ENCODE data around the gene GAB3.

- TF ChIP-seq CTCF (IDR thresholded peaks at IDR 0.05) = no peak
- TF ChIP-seq EP300 (IDR thresholded peaks at IDR 0.05) = no peak
- TF ChIP-seq POLR2A (IDR thresholded peaks at IDR 0.05) = no peak
- no peak for TF ChIP-seq POLR2AphosphoS5 (IDR thresholded peaks at IDR 0.05)
Measured at GRCh38 chrX:154712781-154713740, 37.8 kb downstream of the GAB3 start.

Measured in sigmoid colon (tissue), 4 donors.